Measurements from ENCODE around the gene PTPRT. TPM values are rescaled to one million over a fixed set of nuclear protein-coding genes. Genes with fewer than 3 reads are reported as not detected.

PTPRT gene
- total RNA-seq, 1 donor: not detected

GRCh38 chr20:42862446-42862845 lies 327.3 kb downstream of the PTPRT start:
- H3K4me3 ChIP-seq (ENCODE audit: low read depth, low read length): no peak overlapping the region

GRCh38 chr20:42857446-42857845 lies 332.3 kb downstream of the PTPRT start:
- TF ChIP-seq CTCF (IDR thresholded peaks at IDR 0.05; ENCODE audit: insufficient read depth, low read depth, low read length): no peak
- DNase-seq (ENCODE audit: low read depth): no peak
- H3K4me3 ChIP-seq (ENCODE audit: low read depth, low read length): no peak overlapping the region

More at GRCh38 chr20:42862446-42862845, 327.3 kb downstream of the PTPRT start:
- TF ChIP-seq CTCF (IDR thresholded peaks at IDR 0.05; ENCODE audit: insufficient read depth, low read depth, low read length): no peak
- DNase-seq (ENCODE audit: low read depth): no peak

GRCh38 chr20:42855896-42856295 lies 333.8 kb downstream of the PTPRT start:
- TF ChIP-seq CTCF (IDR thresholded peaks at IDR 0.05; ENCODE audit: insufficient read depth, low read depth, low read length): no peak
- no peak overlapping the region for H3K4me3 ChIP-seq (ENCODE audit: low read depth, low read length)
- DNase-seq (ENCODE audit: low read depth): no peak

- no peak overlapping the region for H3K4me3 ChIP-seq (ENCODE audit: low read depth, low read length)
- DNase-seq (ENCODE audit: low read depth): no peak
- no peak for TF ChIP-seq CTCF (IDR thresholded peaks at IDR 0.05; ENCODE audit: insufficient read depth, low read depth, low read length)
Observed at GRCh38 chr20:42852691-42853090, 337.0 kb downstream of the PTPRT start.

GRCh38 chr20:42846784-42847490 lies 342.8 kb downstream of the PTPRT start:
- no peak overlapping the region for H3K4me3 ChIP-seq (ENCODE audit: low read depth, low read length)
- no peak for DNase-seq (ENCODE audit: low read depth)
- no peak for TF ChIP-seq CTCF (IDR thresholded peaks at IDR 0.05; ENCODE audit: insufficient read depth, low read depth, low read length)

GRCh38 chr20:42844751-42845150 lies 345.0 kb downstream of the PTPRT start:
- H3K4me3 ChIP-seq (ENCODE audit: low read depth, low read length): no peak overlapping the region
- no peak for DNase-seq (ENCODE audit: low read depth)
- no peak for TF ChIP-seq CTCF (IDR thresholded peaks at IDR 0.05; ENCODE audit: insufficient read depth, low read depth, low read length)

GRCh38 chr20:42837456-42837855 lies 352.2 kb downstream of the PTPRT start:
- no peak overlapping the region for H3K4me3 ChIP-seq (ENCODE audit: low read depth, low read length)
- no peak for TF ChIP-seq CTCF (IDR thresholded peaks at IDR 0.05; ENCODE audit: insufficient read depth, low read depth, low read length)
- no peak for DNase-seq (ENCODE audit: low read depth)
